Mucosa of descending colon (tissue), 3 donors: ENCODE data around the gene FCRL4. TPM values are rescaled to one million over a fixed set of nuclear protein-coding genes. Genes with fewer than 3 reads are reported as not detected.

Source experiments
- ATAC-seq: fragments of 200-7000 bp; cut with Tn5 transposase; one replicate; pipeline ENCODE4 v1.9.1; 2020; ENCODE audit warnings: mild to moderate bottlenecking, moderate library complexity
- DNase-seq, 3 donors: peaks; one replicate each; pipeline ENCODE4 v3.0.0-alpha.2; 2020
- H3K36me3 ChIP-seq: fragments of 200-600 bp; one replicate; pipeline ENCODE4 v1.8.0; 2021; ENCODE audit warnings: low read depth, mild to moderate bottlenecking
- H3K4me1 ChIP-seq: fragments of 200-600 bp; one replicate; pipeline ENCODE4 v1.8.0; 2021; ENCODE audit warnings: low read depth, mild to moderate bottlenecking
- H3K4me3 ChIP-seq: fragments of 200-600 bp; one replicate; pipeline ENCODE4 v1.8.0; 2021; ENCODE audit warnings: mild to moderate bottlenecking
- H3K9me3 ChIP-seq: fragments of 200-600 bp; one replicate; pipeline ENCODE4 v1.8.0; 2021; ENCODE audit warnings: mild to moderate bottlenecking
- CTCF ChIP-seq: fragments of 200-600 bp; IDR thresholded peaks from one replicate; pipeline ENCODE4 v1.8.0; 2022; ENCODE audit warnings: antibody characterized with exemption, mild to moderate bottlenecking
- intact Hi-C, 2 donors: fragments of 100-400 bp; cut with DNase I in 1 of 2; cut with micrococcal nuclease in 1 of 2; formaldehyde crosslinking; loops; one replicate each; pipeline versions ENCODE4 v1.11.0 to v1.11.1; 2022; cut with DNase I, micrococcal nuclease
- total RNA-seq, 3 donors: library from RNA; stranded (reverse); fragmentation: NEBNext Ultra II Directional in 2 of 3; extraction: Animal tissue kit (Norgen Biotek cat#: 25700) in 2 of 3; gene quantifications; one replicate each; pipeline versions ENCODE4 v1.2.1 to v1.2.4, GENCODE V29; 2021 to 2023
- donor health status: DM: no; HTN: no; CAD: no; lungs with moderate emphysema.
- donor health status: DM: no; HTN: no; CAD: no.
- donor health status: DM: no; HTN: yes; CAD: no.

Gene FCRL4
- total RNA-seq, 3 donors from 2014 or later, result 0.09 to 0.12 TPM; not detected in 1

DNA sequence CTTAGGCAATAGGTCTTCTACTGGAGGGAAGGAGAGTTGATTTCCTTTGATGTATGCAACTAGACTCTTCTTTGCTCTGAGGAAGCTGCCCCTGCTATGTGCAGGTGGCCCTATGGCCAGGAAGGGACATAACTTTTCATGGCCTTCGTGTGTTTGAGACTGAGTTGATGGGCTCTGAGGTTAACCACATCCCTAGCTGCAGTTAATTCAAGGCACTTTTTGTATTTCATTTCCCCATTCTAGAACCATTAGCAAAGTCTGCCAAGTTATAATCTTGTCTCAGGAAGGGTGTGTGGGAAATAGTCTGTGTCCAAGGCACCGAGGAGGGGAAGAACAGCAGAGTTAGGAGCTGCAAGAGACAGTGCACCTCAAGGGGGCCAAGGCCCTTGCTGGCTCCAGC, 2.5 kb downstream of the FCRL4 start:
- H3K9me3 ChIP-seq, result no peaks in the 10 kb centered on the region
- H3K4me1 ChIP-seq, result no peaks in the 10 kb centered on the region
- intact Hi-C loops, result no loop called here
- ATAC-seq (peak; percentile 62), DNase-seq (peak in 1 of 3 donors; percentile 9)
- H3K36me3 ChIP-seq, result no peaks in the 10 kb centered on the region
- no peak for TF ChIP-seq CTCF
- H3K4me3 ChIP-seq, result no peak overlapping the region

DNA sequence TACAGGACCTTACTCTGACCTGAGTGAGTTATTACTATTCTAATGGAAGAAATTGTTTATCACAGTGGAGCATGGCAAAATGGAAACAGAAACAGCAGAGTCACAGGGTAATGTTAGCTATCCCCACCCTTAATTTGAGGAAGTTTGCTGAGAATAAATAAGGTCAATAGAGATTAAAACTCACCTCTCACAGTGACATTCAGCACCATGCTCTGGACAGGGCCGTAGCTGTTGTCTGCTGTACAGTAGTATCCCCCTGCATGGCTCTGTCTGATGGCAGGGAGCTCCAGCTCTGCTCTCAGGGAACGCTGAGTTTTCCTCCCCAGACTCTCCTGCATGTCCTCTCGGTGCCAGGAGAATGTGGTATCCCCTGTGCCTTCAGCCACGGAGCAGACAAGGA, 11.9 kb downstream of the FCRL4 start:
- intact Hi-C loops, result no loop called here
- no peak for TF ChIP-seq CTCF
- no peaks in the 10 kb centered on the region for H3K36me3 ChIP-seq
- DNase-seq (no peak), ATAC-seq (peak; percentile 51)
- H3K4me3 ChIP-seq, result no peak overlapping the region
- no peaks in the 10 kb centered on the region for H3K9me3 ChIP-seq
- H3K4me1 ChIP-seq, result no peaks in the 10 kb centered on the region

GRCh38 chr1:157584503-157584902, 13.4 kb downstream of the FCRL4 start:
- H3K4me3 ChIP-seq, result no peak overlapping the region

GRCh38 chr1:157580828-157581210, 17.1 kb downstream of the FCRL4 start:
- Histone ChIP-seq H3K4me3 (no peak overlapping the region), H3K4me1 (no peaks in the 10 kb centered on the region), H3K36me3 (no peaks in the 10 kb centered on the region), H3K9me3 (no peaks in the 10 kb centered on the region)
- DNase-seq (no peak), ATAC-seq (no peak)
- TF ChIP-seq CTCF, result no peak
- intact Hi-C loops, result no loop called here

More at GRCh38 chr1:157584503-157584902, 13.4 kb downstream of the FCRL4 start:
- Histone ChIP-seq H3K9me3 (no peaks in the 10 kb centered on the region), H3K4me1 (no peaks in the 10 kb centered on the region), H3K36me3 (no peaks in the 10 kb centered on the region)
- ATAC-seq (no peak), DNase-seq (no peak)
- intact Hi-C loops, result no loop called here
- TF ChIP-seq CTCF, result no peak

GRCh38 chr1:157580179-157580827, 17.6 kb downstream of the FCRL4 start:
- Histone ChIP-seq H3K4me1 (no peaks in the 10 kb centered on the region), H3K9me3 (no peaks in the 10 kb centered on the region), H3K36me3 (no peaks in the 10 kb centered on the region), H3K4me3 (no peak overlapping the region)
- intact Hi-C loops, result no loop called here
- peak in 1 of 3 donors; percentile 78 for DNase-seq
- TF ChIP-seq CTCF, result peak; percentile 61
- peak; percentile 75 for ATAC-seq

DNA sequence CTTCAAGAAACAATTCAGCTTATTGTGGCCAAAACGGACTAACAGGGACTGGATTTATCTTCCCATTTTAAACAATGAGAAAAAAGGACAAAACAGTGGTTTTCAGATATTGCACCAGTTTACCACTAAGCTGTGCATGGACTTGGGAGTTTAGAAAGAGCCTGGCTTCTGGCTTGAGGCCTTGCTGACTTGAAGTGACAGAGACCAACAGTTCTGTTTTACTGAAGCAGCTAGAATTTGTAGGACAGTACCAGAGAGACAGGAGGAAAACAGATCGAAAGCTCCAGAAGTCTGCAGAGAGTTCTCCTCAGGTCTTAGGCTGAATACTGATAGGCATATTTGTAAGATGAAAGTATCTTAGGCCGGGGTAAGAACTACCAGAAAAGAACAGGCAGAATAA, 20.5 kb downstream of the FCRL4 start:
- ATAC-seq (no peak), DNase-seq (no peak)
- Histone ChIP-seq H3K4me3 (no peak overlapping the region), H3K9me3 (no peaks in the 10 kb centered on the region), H3K36me3 (no peaks in the 10 kb centered on the region), H3K4me1 (no peaks in the 10 kb centered on the region)
- intact Hi-C loops, result no loop called here
- no peak for TF ChIP-seq CTCF
